ENCODE measurements around the gene RPS6KC1. TPM values are rescaled to one million over a fixed set of nuclear protein-coding genes. Genes with fewer than 3 reads are reported as not detected.
A peak's percentile ranks its signal among the peaks of the same experiment; 100 is the strongest.

RPS6KC1 gene
- total RNA-seq, 3 donors from 2014 or later (not counting 1 experiment from before 2014, with no cell fraction given): 19.6 to 32.7 (median 24.1) TPM

DNA sequence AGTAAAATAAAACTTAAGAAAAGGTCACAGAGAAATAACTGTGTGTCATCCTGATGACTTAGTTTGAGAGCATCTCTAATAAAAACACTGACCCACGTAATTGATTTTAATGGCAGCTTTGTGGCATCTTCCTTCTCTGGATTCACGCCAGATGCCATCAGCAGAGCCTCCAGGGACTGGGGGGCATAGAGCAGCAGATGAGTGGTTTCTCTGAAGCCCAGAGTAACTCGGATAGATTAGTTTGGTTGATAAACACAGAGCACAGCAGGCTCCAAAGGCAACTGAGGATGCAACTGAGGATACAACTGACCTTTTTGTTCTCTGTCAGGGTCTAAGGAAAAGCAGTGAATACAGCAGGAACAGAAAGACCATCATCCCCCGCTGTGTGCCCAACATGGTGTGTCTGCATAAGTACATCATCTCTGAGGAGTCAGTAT is 180.8 kb downstream of the RPS6KC1 start:
- no peak for ATAC-seq
- H3K36me3 ChIP-seq (ENCODE audit: control insufficient read depth, insufficient read depth, low read length): peaks cover 5% of the 10 kb centered on the region
- intact Hi-C loops (cut with micrococcal nuclease): no loop called here
- Mint-ChIP-seq H3K4me3 (no peak overlapping the region), H3K36me3 (no peaks in the 10 kb centered on the region), H3K9me3 (no peaks in the 10 kb centered on the region), H3K4me1 (peaks cover 0 to 12% of the 10 kb centered on the region in 2 donors), H3K27me3 (ENCODE audit: low read depth in 2 of 2) (no peaks in the 10 kb centered on the region), H3K27ac (no peak overlapping the region)
- no peaks in the 10 kb centered on the region for H3K27me3 ChIP-seq (ENCODE audit: control insufficient read depth, insufficient read depth, low read length)
- H3K4me1 ChIP-seq (ENCODE audit: control insufficient read depth, insufficient read depth, low read length): no peaks in the 10 kb centered on the region
- WGBS (ENCODE audit: insufficient coverage): 87% methylated on average over 4 of the region's 4 CpGs
- TF ChIP-seq, protein P1, sequence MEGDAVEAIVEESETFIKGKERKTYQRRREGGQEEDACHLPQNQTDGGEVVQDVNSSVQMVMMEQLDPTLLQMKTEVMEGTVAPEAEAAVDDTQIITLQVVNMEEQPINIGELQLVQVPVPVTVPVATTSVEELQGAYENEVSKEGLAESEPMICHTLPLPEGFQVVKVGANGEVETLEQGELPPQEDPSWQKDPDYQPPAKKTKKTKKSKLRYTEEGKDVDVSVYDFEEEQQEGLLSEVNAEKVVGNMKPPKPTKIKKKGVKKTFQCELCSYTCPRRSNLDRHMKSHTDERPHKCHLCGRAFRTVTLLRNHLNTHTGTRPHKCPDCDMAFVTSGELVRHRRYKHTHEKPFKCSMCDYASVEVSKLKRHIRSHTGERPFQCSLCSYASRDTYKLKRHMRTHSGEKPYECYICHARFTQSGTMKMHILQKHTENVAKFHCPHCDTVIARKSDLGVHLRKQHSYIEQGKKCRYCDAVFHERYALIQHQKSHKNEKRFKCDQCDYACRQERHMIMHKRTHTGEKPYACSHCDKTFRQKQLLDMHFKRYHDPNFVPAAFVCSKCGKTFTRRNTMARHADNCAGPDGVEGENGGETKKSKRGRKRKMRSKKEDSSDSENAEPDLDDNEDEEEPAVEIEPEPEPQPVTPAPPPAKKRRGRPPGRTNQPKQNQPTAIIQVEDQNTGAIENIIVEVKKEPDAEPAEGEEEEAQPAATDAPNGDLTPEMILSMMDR (IDR thresholded peaks at IDR 0.05): no peak
- H3K27ac ChIP-seq (ENCODE audit: low read length): no peak overlapping the region
- no peak overlapping the region for H3K4me3 ChIP-seq (ENCODE audit: low read length)
- no peak for DNase-seq
- no peaks in the 10 kb centered on the region for H3K9me3 ChIP-seq (ENCODE audit: control insufficient read depth, insufficient read depth, low read length)

DNA sequence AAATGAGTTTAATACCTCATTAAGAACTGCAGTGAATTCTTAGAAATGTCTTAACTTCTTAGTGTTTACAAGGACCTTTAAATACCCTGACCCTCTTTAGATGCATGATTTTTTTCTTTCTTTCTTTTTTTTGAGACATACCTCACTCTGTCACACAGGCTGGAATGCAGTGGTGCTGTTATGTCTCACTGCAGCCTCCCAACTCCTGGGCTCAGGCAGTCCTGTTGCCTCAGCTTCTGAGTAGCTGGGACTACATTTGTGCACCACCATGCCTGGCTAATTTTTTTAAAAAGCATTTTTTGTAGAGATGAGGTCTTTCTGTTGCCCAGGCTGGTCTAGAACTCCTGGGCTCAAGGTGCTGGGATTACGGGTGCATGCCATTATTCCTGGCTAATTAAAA is 191.8 kb downstream of the RPS6KC1 start:
- Mint-ChIP-seq H3K9me3 (no peaks in the 10 kb centered on the region), H3K4me3 (no peak overlapping the region), H3K4me1 (no peaks in the 10 kb centered on the region), H3K27me3 (ENCODE audit: low read depth in 2 of 2) (no peaks in the 10 kb centered on the region), H3K27ac (no peak overlapping the region), H3K36me3 (peaks cover 16% of the 10 kb centered on the region)
- no peak overlapping the region for H3K27ac ChIP-seq (ENCODE audit: low read length)
- H3K36me3 ChIP-seq (ENCODE audit: control insufficient read depth, insufficient read depth, low read length): peaks cover 11% of the 10 kb centered on the region
- DNase-seq (no peak), ATAC-seq (no peak)
- no peak overlapping the region for H3K4me3 ChIP-seq (ENCODE audit: low read length)
- no peaks in the 10 kb centered on the region for H3K27me3 ChIP-seq (ENCODE audit: control insufficient read depth, insufficient read depth, low read length)
- TF ChIP-seq, protein P1 (IDR thresholded peaks at IDR 0.05): no peak
- WGBS (ENCODE audit: insufficient coverage): 100% methylated on average over 1 of the region's 1 CpG
- H3K4me1 ChIP-seq (ENCODE audit: control insufficient read depth, insufficient read depth, low read length): no peaks in the 10 kb centered on the region
- intact Hi-C loops (cut with micrococcal nuclease): no loop called here
- no peaks in the 10 kb centered on the region for H3K9me3 ChIP-seq (ENCODE audit: control insufficient read depth, insufficient read depth, low read length)

DNA sequence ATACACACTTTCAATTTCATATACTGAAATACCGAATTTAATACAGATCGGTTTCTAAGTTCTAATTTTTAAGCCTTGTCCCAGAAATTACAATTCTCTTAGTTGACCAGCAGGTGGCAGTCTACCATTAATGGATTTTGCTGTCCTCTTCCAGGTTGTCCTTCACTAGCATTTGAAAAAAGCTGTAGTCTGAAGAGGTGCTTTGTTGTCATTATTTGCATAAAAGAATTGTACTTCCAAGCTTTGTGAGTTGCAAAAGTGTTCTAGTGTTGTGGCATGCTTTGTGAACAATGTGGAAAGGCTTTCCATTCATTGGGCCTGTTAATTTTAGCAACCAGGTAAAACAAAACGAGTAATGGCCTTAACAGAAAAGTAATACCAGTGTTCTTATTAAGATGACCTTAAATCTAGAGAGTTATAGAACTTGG is 193.6 kb downstream of the RPS6KC1 start:
- Mint-ChIP-seq H3K4me1 (no peaks in the 10 kb centered on the region), H3K36me3 (peaks cover 16% of the 10 kb centered on the region), H3K4me3 (no peak overlapping the region), H3K9me3 (no peaks in the 10 kb centered on the region), H3K27me3 (ENCODE audit: low read depth in 2 of 2) (no peaks in the 10 kb centered on the region), H3K27ac (no peak overlapping the region)
- no peaks in the 10 kb centered on the region for H3K4me1 ChIP-seq (ENCODE audit: control insufficient read depth, insufficient read depth, low read length)
- H3K36me3 ChIP-seq (ENCODE audit: control insufficient read depth, insufficient read depth, low read length): peaks cover 14% of the 10 kb centered on the region
- WGBS (ENCODE audit: insufficient coverage): 65% methylated on average over 3 of the region's 3 CpGs
- intact Hi-C loops (cut with micrococcal nuclease): no loop called here
- H3K9me3 ChIP-seq (ENCODE audit: control insufficient read depth, insufficient read depth, low read length): no peaks in the 10 kb centered on the region
- H3K27me3 ChIP-seq (ENCODE audit: control insufficient read depth, insufficient read depth, low read length): no peaks in the 10 kb centered on the region
- TF ChIP-seq, protein P1 (IDR thresholded peaks at IDR 0.05): peak; percentile 89
- DNase-seq (peak in 1 of 2 donors; percentile 65), ATAC-seq (no peak)
- no peak overlapping the region for H3K27ac ChIP-seq (ENCODE audit: low read length)
- H3K4me3 ChIP-seq (ENCODE audit: low read length): no peak overlapping the region

DNA sequence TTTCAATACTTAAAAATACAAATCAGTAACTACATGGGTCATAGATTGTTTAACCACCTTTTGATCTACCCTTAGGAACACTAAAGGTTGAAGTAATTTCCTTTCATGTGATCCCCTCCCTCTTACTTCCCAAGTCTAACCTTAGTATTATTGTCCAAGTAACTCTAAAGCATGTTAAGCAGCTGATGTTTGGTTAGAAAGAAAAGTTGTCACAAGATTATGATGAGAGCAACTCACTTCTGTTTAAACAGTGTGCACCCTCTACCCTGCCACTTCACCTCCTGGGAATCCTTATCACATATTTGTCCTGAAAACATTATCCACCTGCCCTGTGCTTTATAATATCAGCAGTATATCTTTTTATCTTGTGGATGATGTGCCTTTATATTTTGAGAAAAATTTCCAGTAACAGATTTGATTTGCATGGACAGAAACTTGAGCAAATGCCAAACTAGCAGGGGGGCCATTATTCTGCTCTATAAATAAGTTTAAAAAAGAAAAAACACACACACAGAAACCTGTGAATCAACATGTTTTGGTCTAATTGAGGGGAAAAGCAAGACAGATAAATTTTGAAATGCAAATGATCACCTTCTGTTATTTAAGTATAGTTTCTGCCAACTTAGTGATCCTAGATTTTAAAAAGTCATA is 194.3 kb downstream of the RPS6KC1 start:
- H3K27me3 ChIP-seq (ENCODE audit: control insufficient read depth, insufficient read depth, low read length): no peaks in the 10 kb centered on the region
- TF ChIP-seq, protein P1 (IDR thresholded peaks at IDR 0.05): no peak
- DNase-seq: no peak
- no peaks in the 10 kb centered on the region for H3K9me3 ChIP-seq (ENCODE audit: control insufficient read depth, insufficient read depth, low read length)
- H3K27ac Mint-ChIP-seq: no peak overlapping the region
- no peak overlapping the region for H3K4me3 ChIP-seq (ENCODE audit: low read length)
- no peak overlapping the region for H3K4me3 Mint-ChIP-seq
- H3K36me3 ChIP-seq (ENCODE audit: control insufficient read depth, insufficient read depth, low read length): peaks cover 14% of the 10 kb centered on the region
- no peaks in the 10 kb centered on the region for H3K4me1 Mint-ChIP-seq
- intact Hi-C loops (cut with micrococcal nuclease): no loop called here
- no peak for ATAC-seq
- peaks cover 16% of the 10 kb centered on the region for H3K36me3 Mint-ChIP-seq
- H3K27ac ChIP-seq (ENCODE audit: low read length): no peak overlapping the region
- no peaks in the 10 kb centered on the region for H3K27me3 Mint-ChIP-seq (ENCODE audit: low read depth in 2 of 2)
- no peaks in the 10 kb centered on the region for H3K4me1 ChIP-seq (ENCODE audit: control insufficient read depth, insufficient read depth, low read length)
- no peaks in the 10 kb centered on the region for H3K9me3 Mint-ChIP-seq

Measured in natural killer cell (primary cell).